Measurements from ENCODE around the gene ZFAND2B.

The ZFAND2B gene

GRCh38 chr2:219169930-219170654 is 36.5 kb upstream of the ZFAND2B start, which contains the start of gene SLC23A3:
Gene SLC23A3, minus strand, starts transcription at chr2:219170029. Its CDS starts 45 bp downstream, at chr2:219169984.
- Mint-ChIP-seq H3K27ac (no peak within 1 kb of the TSS), H3K9me3 (no peaks in the 10 kb centered on the region), H3K4me1 (ENCODE audit: low read depth) (peaks cover 60% of the 10 kb centered on the region), H3K27me3 (no peaks in the 10 kb centered on the region), H3K36me3 (ENCODE audit: low read depth) (peaks cover 56% of the 10 kb centered on the region), H3K4me3 (no peak within 1 kb of the TSS)
- intact Hi-C loops (cut with micrococcal nuclease): loop anchor here (10.0 kb wide), 1 partner anchor 215 kb away; the partner anchor contains the start of gene DNPEP

DNA sequence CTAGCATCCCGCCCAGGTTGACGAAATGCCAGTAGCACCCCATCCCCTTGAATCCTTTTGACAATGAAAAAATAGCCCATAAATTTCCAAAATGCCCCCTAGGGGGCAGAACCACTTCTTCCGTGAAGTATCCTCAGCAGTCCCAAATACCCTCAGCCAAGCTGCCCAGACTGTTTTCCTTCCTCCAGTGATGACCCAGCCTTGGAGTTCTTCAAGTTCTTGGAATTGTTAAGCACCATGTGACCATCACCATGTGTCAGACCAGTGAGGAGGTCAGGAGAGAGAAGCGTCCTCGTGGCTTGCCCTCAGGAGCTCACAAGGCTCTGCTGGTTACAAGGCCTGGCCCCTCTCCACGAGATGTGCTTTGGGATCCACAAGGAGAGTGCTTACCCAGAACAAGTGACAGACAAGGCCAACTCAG is 35.3 kb upstream of the ZFAND2B start:
- Mint-ChIP-seq H3K4me1 (ENCODE audit: low read depth) (peaks cover 70% of the 10 kb centered on the region), H3K9me3 (no peaks in the 10 kb centered on the region), H3K27ac (peak overlapping the region; percentile 76), H3K36me3 (ENCODE audit: low read depth) (peaks cover 60% of the 10 kb centered on the region), H3K4me3 (no peak overlapping the region), H3K27me3 (no peaks in the 10 kb centered on the region)
- intact Hi-C loops (cut with micrococcal nuclease): loop anchor here (10.0 kb wide), 1 partner anchor 214 kb away; the partner anchor contains the start of gene DNPEP

GRCh38 chr2:219172231-219173154 is 34.1 kb upstream of the ZFAND2B start:
- intact Hi-C loops (cut with micrococcal nuclease): loop anchor here (10.0 kb wide), 1 partner anchor 212 kb away; the partner anchor contains the start of gene DNPEP
- Mint-ChIP-seq H3K9me3 (no peaks in the 10 kb centered on the region), H3K27ac (peak overlapping the region; percentile 76), H3K36me3 (ENCODE audit: low read depth) (peaks cover 68% of the 10 kb centered on the region), H3K27me3 (no peaks in the 10 kb centered on the region), H3K4me1 (ENCODE audit: low read depth) (peaks cover 77% of the 10 kb centered on the region), H3K4me3 (peak overlapping the region; percentile 39)

- H3K4me3 Mint-ChIP-seq: no peak overlapping the region
- peaks cover 66% of the 10 kb centered on the region for H3K36me3 Mint-ChIP-seq (ENCODE audit: low read depth)
- intact Hi-C loops (cut with micrococcal nuclease): loop anchor here (10.0 kb wide), 1 partner anchor 212 kb away; the partner anchor contains the start of gene DNPEP
- no peaks in the 10 kb centered on the region for H3K27me3 Mint-ChIP-seq
- H3K27ac Mint-ChIP-seq: peak overlapping the region; percentile 76
- no peaks in the 10 kb centered on the region for H3K9me3 Mint-ChIP-seq
- H3K4me1 Mint-ChIP-seq (ENCODE audit: low read depth): peaks cover 75% of the 10 kb centered on the region
Measured at GRCh38 chr2:219173176-219173575, 33.4 kb upstream of the ZFAND2B start.

- peak overlapping the region; percentile 20 for H3K27ac Mint-ChIP-seq
Measured at GRCh38 chr2:219174146-219174545, 32.4 kb upstream of the ZFAND2B start.

GRCh38 chr2:219174801-219175200 is 31.8 kb upstream of the ZFAND2B start:
- H3K27ac Mint-ChIP-seq: no peak overlapping the region
- intact Hi-C loops (cut with micrococcal nuclease): loop anchor here (10.0 kb wide), 1 partner anchor 210 kb away; the partner anchor contains the start of gene DNPEP
- H3K4me1 Mint-ChIP-seq (ENCODE audit: low read depth): peaks cover 73% of the 10 kb centered on the region
- no peaks in the 10 kb centered on the region for H3K9me3 Mint-ChIP-seq
- peaks cover 82% of the 10 kb centered on the region for H3K36me3 Mint-ChIP-seq (ENCODE audit: low read depth)
- H3K4me3 Mint-ChIP-seq: no peak overlapping the region
- H3K27me3 Mint-ChIP-seq: no peaks in the 10 kb centered on the region

More at GRCh38 chr2:219174146-219174545, 32.4 kb upstream of the ZFAND2B start:
- H3K4me3 Mint-ChIP-seq: peak overlapping the region; percentile 24
- peaks cover 75% of the 10 kb centered on the region for H3K36me3 Mint-ChIP-seq (ENCODE audit: low read depth)
- intact Hi-C loops (cut with micrococcal nuclease): loop anchor here (10.0 kb wide), 1 partner anchor 211 kb away; the partner anchor contains the start of gene DNPEP
- no peaks in the 10 kb centered on the region for H3K9me3 Mint-ChIP-seq
- H3K4me1 Mint-ChIP-seq (ENCODE audit: low read depth): peaks cover 73% of the 10 kb centered on the region
- no peaks in the 10 kb centered on the region for H3K27me3 Mint-ChIP-seq

GRCh38 chr2:219175486-219175885 is 31.1 kb upstream of the ZFAND2B start:
- no peaks in the 10 kb centered on the region for H3K9me3 Mint-ChIP-seq
- intact Hi-C loops (cut with micrococcal nuclease): loop anchor here (10.0 kb wide), 1 partner anchor 209 kb away; the partner anchor contains the start of gene DNPEP
- peaks cover 89% of the 10 kb centered on the region for H3K36me3 Mint-ChIP-seq (ENCODE audit: low read depth)
- peak overlapping the region; percentile 88 for H3K4me3 Mint-ChIP-seq
- peaks cover 80% of the 10 kb centered on the region for H3K4me1 Mint-ChIP-seq (ENCODE audit: low read depth)
- no peak overlapping the region for H3K27ac Mint-ChIP-seq
- no peaks in the 10 kb centered on the region for H3K27me3 Mint-ChIP-seq

GRCh38 chr2:219175928-219176817 is 30.4 kb upstream of the ZFAND2B start:
- peaks cover 84% of the 10 kb centered on the region for H3K4me1 Mint-ChIP-seq (ENCODE audit: low read depth)
- peaks cover 92% of the 10 kb centered on the region for H3K36me3 Mint-ChIP-seq (ENCODE audit: low read depth)
- intact Hi-C loops (cut with micrococcal nuclease): loop anchor here (1.0 to 10.0 kb wide), 2 partner anchors 16 to 209 kb away; partner anchors contain the start of genes DNPEP and NHEJ1
- no peaks in the 10 kb centered on the region for H3K9me3 Mint-ChIP-seq
- peak overlapping the region; percentile 88 for H3K4me3 Mint-ChIP-seq
- no peaks in the 10 kb centered on the region for H3K27me3 Mint-ChIP-seq
- peak overlapping the region; percentile 99 for H3K27ac Mint-ChIP-seq

- Mint-ChIP-seq H3K27me3 (no peaks in the 10 kb centered on the region), H3K9me3 (no peaks in the 10 kb centered on the region), H3K36me3 (ENCODE audit: low read depth) (peaks cover 92% of the 10 kb centered on the region)
Measured at GRCh38 chr2:219176818-219177551, 29.6 kb upstream of the ZFAND2B start, which contains the start of gene CNPPD1. Gene CNPPD1, minus strand, starts transcription at chr2:219176925. Its CDS starts 97 bp downstream, at chr2:219176828.

DNA sequence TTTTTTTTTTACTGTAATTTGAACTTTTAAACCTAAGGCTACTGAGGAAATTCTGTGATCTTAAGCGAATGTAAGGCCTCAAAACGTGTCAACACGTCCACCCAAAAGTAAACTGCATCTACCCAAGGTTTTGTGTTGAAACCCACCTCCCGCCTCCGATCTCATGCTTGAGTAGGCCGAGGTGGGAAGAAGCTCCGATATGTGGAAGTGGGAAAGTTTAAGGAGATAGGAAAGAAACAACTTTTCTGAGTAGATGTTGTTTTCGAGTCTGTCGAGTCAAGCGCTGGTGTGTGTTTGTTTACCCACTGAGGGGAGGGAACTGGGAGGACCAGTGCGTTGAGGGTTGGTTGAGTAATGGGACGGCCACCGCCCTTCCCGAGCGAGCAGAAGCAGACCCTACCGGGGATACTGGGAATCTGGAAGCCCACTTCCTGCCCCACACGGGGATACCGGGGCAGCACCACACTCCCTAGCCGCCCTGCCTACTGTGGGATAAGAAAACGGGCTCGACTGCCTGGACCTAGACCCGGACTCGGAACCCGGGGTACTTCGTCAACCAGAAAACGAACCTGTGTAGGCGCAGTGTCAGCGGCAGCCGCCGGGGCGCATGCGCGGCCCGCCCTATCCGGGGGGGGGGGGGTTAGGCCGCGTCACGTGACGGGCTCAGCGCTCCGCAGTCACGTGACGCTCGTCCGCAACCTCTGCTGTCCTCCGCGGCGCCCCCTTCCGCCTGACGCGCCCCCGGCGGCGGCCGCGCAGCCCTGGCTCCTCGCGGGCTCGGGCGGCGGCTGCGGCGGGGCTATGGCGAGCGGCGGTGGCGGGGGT is 28.8 kb upstream of the ZFAND2B start, which contains the start of gene RETREG2:
RETREG2 (plus strand) TSS at position 724 of the 825 bp plus-strand sequence; CDS start at position 802, 78 bp downstream.
- Mint-ChIP-seq H3K9me3 (no peaks in the 10 kb centered on the region), H3K36me3 (ENCODE audit: low read depth) (peaks cover 92% of the 10 kb centered on the region), H3K27ac (peak within 1 kb of the TSS; percentile 99), H3K4me1 (ENCODE audit: low read depth) (peaks cover 84% of the 10 kb centered on the region), H3K4me3 (peak within 1 kb of the TSS; percentile 88), H3K27me3 (no peaks in the 10 kb centered on the region)
- intact Hi-C loops (cut with micrococcal nuclease): loop anchor here (1.0 to 10.0 kb wide), 3 partner anchors 29 to 207 kb away; partner anchors contain the start of genes DNAJB2, DNPEP and ZFAND2B

More at GRCh38 chr2:219176818-219177551, 29.6 kb upstream of the ZFAND2B start, which contains the start of gene CNPPD1:
- H3K4me1 Mint-ChIP-seq (ENCODE audit: low read depth): peaks cover 84% of the 10 kb centered on the region
- intact Hi-C loops (cut with micrococcal nuclease): loop anchor here (1.0 to 10.0 kb wide), 4 partner anchors 17 to 208 kb away; partner anchors contain the start of genes DNAJB2, DNPEP, NHEJ1 and ZFAND2B
- H3K27ac Mint-ChIP-seq: peak within 1 kb of the TSS; percentile 99
- peak within 1 kb of the TSS; percentile 88 for H3K4me3 Mint-ChIP-seq

Data from dendritic cell treated with granulocyte-macrophage colony-stimulating factor and Interleukin-4, amounts not matched to agents 40 ng/mL and 50 ng/mL, for 4 days (primary cell).